Fibroblast of lung (primary cell): ENCODE measurements around the gene PDHX.
"Not testable (repeated sequence)": the region's sequence is repeated elsewhere in the genome, so short reads cannot be mapped to it uniquely, and the experiment has no call there.

Source experiments
- CTCF ChIP-seq, 2 donors: IDR thresholded peaks in 1 of 2; conservative IDR thresholded peaks in 1 of 2; 1 replicate in 1 of 2; 2 replicates in 1 of 2; pipeline ENCODE4 v1.5.1; 2011 to 2012; ENCODE audit warnings: low read length in 2 of 2, control low read depth in 1 of 2, inconsistent platforms in 1 of 2, low read depth in 1 of 2, mild to moderate bottlenecking in 1 of 2
- EZH2 ChIP-seq: IDR thresholded peaks from 2 replicates; pipeline ENCODE4 v1.5.1; 2012; ENCODE audit warnings: low read length, control low read depth, mild to moderate bottlenecking; ENCODE audit errors: missing control alignments

- TF ChIP-seq CTCF (conservative IDR thresholded peaks at IDR 0.05 in 1 of 2, IDR thresholded peaks at IDR 0.05 in 1 of 2; ENCODE audit: low read depth in 1 of 2, low read length in 2 of 2); EZH2: not testable (repeated sequence)
Observed at GRCh38 chr11:35028007-35028406, 111.6 kb downstream of the PDHX start.
